CD4-positive, CD25-positive, alpha-beta regulatory T cell (primary cell): ENCODE measurements around the gene CCDC28B. TPM values are rescaled to one million over a fixed set of nuclear protein-coding genes. Genes with fewer than 3 reads are reported as not detected.

Experiments used
- ATAC-seq, 2 donors: fragments of 150-1000 bp; cut with Tn5 transposase; one replicate each; pipeline ENCODE4 v1.10.0; 2021; ENCODE audit warnings: low read depth in 2 of 2, moderate number of reproducible peaks in 2 of 2, moderate library complexity in 1 of 2
- DNase-seq, 3 donors: peaks; one replicate each; pipeline versions ENCODE4 v3.0.0 to v3.0.0-alpha.2; 2012 to 2022; ENCODE audit warnings: mixed read lengths in 1 of 3
- H3K27ac ChIP-seq: one replicate; pipeline ENCODE4 v1.7.0; 2013; ENCODE audit warnings: mild to moderate bottlenecking, low read length; ENCODE audit not compliant: insufficient read depth, poor library complexity, severe bottlenecking
- H3K27me3 ChIP-seq: one replicate; pipeline ENCODE4 v1.7.0; 2013; ENCODE audit warnings: low read length; ENCODE audit not compliant: control insufficient read depth, insufficient read depth
- H3K36me3 ChIP-seq: one replicate; pipeline ENCODE4 v1.7.0; 2013; ENCODE audit warnings: mild to moderate bottlenecking, low read length, moderate library complexity; ENCODE audit not compliant: control insufficient read depth, insufficient read depth
- H3K4me1 ChIP-seq: 2 replicates; pipeline ENCODE4 v1.7.0; 2013; ENCODE audit warnings: mild to moderate bottlenecking, low read length; ENCODE audit not compliant: insufficient read depth, control insufficient read depth, poor library complexity, severe bottlenecking
- H3K4me3 ChIP-seq: one replicate; pipeline ENCODE4 v1.7.0; 2013; ENCODE audit warnings: low read depth, mild to moderate bottlenecking, low read length, moderate library complexity
- H3K9me3 ChIP-seq, 2 experiments: 1 replicate in 1 of 2; 2 replicates in 1 of 2; pipeline ENCODE4 v1.7.0; 2013; ENCODE audit warnings: low read length in 2 of 2, mild to moderate bottlenecking in 1 of 2, moderate library complexity in 1 of 2; ENCODE audit not compliant: control insufficient read depth in 2 of 2
- H3K27ac Mint-ChIP-seq, 3 donors: one replicate each; pipeline ENCODE4 v1.8.0; 2020 to 2022; ENCODE audit warnings: mild to moderate bottlenecking in 3 of 3, mixed read lengths in 3 of 3, moderate library complexity in 2 of 3
- H3K27me3 Mint-ChIP-seq: one replicate; pipeline ENCODE4 v1.8.0; 2022; ENCODE audit warnings: mild to moderate bottlenecking, mixed read lengths
- H3K36me3 Mint-ChIP-seq: one replicate; pipeline ENCODE4 v1.8.0; 2020; ENCODE audit warnings: mixed read lengths
- H3K4me1 Mint-ChIP-seq, 4 donors: one replicate each; pipeline ENCODE4 v1.8.0; 2020 to 2022; ENCODE audit warnings: mixed read lengths in 4 of 4, mild to moderate bottlenecking in 1 of 4
- H3K4me3 Mint-ChIP-seq, 4 donors: one replicate each; pipeline ENCODE4 v1.8.0; 2020 to 2022; ENCODE audit warnings: mild to moderate bottlenecking in 4 of 4, mixed read lengths in 4 of 4, moderate library complexity in 3 of 4
- H3K9me3 Mint-ChIP-seq, 7 donors: one replicate each; pipeline ENCODE4 v1.8.0; 2020 to 2022; ENCODE audit warnings: mixed read lengths in 7 of 7, mild to moderate bottlenecking in 3 of 7, moderate library complexity in 2 of 7
- polyA plus RNA-seq, 4 donors: library from polyadenylated mRNA; unstranded; fragments of 300-500 nt; fragmentation: Illumina TruSeq; gene quantifications; one replicate each; pipeline ENCODE4 v1.2.3, GENCODE V29; 2021
- total RNA-seq: library from RNA; stranded (reverse); gene quantifications from one replicate; pipeline ENCODE4 v1.2.3, GENCODE V29; 2022

CCDC28B gene
- total and polyA plus RNA-seq, 5 donors from 2014 or later, result 10.3 to 15.5 (median 14.1) TPM

DNA sequence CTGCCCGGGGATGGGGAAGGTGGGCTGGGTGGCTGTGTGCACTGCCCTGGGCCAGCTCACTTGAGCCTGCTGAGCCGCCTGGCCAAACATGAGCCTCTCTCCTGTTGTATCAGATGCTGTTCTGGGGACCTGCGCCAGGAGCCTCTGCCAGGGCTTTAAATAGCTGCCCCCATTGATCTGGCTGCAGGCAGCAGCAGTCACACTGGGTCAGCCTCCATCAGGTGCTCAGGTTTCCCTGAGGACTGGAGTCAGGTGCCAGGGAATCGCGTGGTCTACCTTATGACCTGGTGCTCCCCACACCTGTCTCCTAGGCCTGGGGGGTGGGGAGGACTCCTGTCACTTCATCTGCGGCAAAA lies 700 bp upstream of the CCDC28B start:
- Mint-ChIP-seq H3K9me3 (no peaks in the 10 kb centered on the region), H3K4me3 (peak overlapping the region; percentile 93 to 95 (median 94)), H3K27ac (peak overlapping the region in 2 of 3 donors; percentile 91 to 95), H3K36me3 (peaks cover 5% of the 10 kb centered on the region), H3K27me3 (no peaks in the 10 kb centered on the region), H3K4me1 (peaks cover 6 to 64% (median 48%) of the 10 kb centered on the region in 4 donors)
- peaks cover 12% of the 10 kb centered on the region for H3K36me3 ChIP-seq
- peak overlapping the region; percentile 91 for H3K4me3 ChIP-seq
- H3K27ac ChIP-seq, result peak overlapping the region; percentile 94
- no peaks in the 10 kb centered on the region for H3K27me3 ChIP-seq
- H3K9me3 ChIP-seq, result no peaks in the 10 kb centered on the region
- no peak for DNase-seq
- peaks cover 48% of the 10 kb centered on the region for H3K4me1 ChIP-seq
- ATAC-seq, result no peak

DNA sequence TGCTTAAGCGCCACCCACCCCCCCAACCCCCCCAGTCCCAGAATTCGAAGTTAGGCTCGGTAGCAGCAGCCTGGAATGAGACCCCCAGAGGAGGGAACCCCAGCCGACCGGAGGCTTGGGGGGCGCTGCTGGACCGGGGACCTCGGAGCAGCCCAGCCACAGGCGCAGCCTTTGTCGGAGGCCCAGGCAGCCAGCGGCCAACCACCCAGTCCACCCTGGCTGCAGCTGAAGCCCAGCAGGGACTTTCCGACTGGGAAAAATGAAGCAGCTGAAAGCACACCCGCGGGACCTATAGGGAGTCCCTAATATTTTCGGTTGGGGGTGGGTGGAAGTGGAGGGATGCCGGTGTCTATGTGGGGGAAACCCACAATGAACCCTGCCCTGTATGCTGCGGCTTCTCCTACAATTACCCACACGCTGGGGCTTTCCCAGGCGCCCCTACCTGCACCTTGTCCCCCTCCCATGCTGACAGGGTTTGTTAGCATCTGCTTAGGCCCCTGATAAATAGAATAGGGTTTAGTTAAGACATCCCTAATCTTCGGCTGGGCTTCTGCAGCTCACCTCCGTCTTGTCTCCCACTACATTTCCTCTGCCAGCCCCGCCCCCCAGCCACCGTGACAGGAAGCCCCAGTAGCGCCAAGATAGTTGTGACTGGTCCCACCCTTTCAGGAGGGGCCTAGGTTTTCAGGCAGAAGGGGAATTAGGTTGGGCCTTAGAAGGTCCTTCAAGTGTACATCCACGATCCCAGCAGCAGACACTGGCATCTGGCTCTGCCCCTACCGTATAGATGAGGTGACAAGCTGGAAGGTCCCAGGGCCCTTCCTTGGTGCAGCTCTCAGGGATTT lies 838 bp downstream of the CCDC28B start:
- Histone ChIP-seq H3K27ac (peak overlapping the region; percentile 94), H3K4me3 (peak overlapping the region; percentile 91), H3K9me3 (no peaks in the 10 kb centered on the region), H3K36me3 (peaks cover 3% of the 10 kb centered on the region), H3K4me1 (peaks cover 49% of the 10 kb centered on the region), H3K27me3 (no peaks in the 10 kb centered on the region)
- H3K27ac Mint-ChIP-seq, result peak overlapping the region; percentile 91 to 95 (median 94)
- DNase-seq, result peak; percentile 69 to 87 (median 72)
- peaks cover 5 to 60% (median 46%) of the 10 kb centered on the region in 4 donors for H3K4me1 Mint-ChIP-seq
- no peaks in the 10 kb centered on the region for H3K27me3 Mint-ChIP-seq
- H3K4me3 Mint-ChIP-seq, result peak overlapping the region; percentile 93 to 95 (median 94)
- no peaks in the 10 kb centered on the region for H3K9me3 Mint-ChIP-seq
- ATAC-seq, result peak; percentile 52 to 60
- H3K36me3 Mint-ChIP-seq, result peaks cover 5% of the 10 kb centered on the region

DNA sequence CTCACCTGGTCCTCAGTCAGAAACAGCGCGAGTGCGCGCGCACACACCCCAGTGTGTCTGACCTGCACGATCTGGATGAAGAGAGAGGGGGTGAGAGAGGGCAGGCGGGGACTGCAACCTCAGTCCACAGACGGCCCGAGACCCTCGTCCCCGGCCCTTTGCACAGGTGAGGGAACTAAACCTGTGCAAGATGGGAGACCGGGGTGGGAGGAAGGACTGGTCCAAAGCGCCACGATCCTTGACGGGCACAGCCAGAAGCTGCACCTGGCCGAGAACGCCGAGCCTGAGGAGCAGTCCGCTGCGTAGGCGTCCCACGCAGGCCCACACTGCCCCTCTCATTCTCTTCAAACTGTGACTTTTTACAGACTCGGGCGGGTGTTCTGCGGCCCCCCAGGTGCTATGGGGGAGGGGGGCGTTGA lies 4.6 kb downstream of the CCDC28B start:
- no peaks in the 10 kb centered on the region for H3K27me3 Mint-ChIP-seq
- ATAC-seq, result no peak
- Histone ChIP-seq H3K9me3 (no peaks in the 10 kb centered on the region), H3K36me3 (no peaks in the 10 kb centered on the region), H3K27ac (peak overlapping the region; percentile 60), H3K4me1 (peaks cover 43% of the 10 kb centered on the region), H3K27me3 (no peaks in the 10 kb centered on the region), H3K4me3 (no peak overlapping the region)
- peak overlapping the region; percentile 65 to 96 (median 93) for H3K4me3 Mint-ChIP-seq
- H3K4me1 Mint-ChIP-seq, result peaks cover 0 to 47% (median 27%) of the 10 kb centered on the region in 4 donors
- no peak for DNase-seq
- H3K36me3 Mint-ChIP-seq, result no peaks in the 10 kb centered on the region
- peak overlapping the region in 2 of 3 donors; percentile 92 for H3K27ac Mint-ChIP-seq
- H3K9me3 Mint-ChIP-seq, result no peaks in the 10 kb centered on the region

DNA sequence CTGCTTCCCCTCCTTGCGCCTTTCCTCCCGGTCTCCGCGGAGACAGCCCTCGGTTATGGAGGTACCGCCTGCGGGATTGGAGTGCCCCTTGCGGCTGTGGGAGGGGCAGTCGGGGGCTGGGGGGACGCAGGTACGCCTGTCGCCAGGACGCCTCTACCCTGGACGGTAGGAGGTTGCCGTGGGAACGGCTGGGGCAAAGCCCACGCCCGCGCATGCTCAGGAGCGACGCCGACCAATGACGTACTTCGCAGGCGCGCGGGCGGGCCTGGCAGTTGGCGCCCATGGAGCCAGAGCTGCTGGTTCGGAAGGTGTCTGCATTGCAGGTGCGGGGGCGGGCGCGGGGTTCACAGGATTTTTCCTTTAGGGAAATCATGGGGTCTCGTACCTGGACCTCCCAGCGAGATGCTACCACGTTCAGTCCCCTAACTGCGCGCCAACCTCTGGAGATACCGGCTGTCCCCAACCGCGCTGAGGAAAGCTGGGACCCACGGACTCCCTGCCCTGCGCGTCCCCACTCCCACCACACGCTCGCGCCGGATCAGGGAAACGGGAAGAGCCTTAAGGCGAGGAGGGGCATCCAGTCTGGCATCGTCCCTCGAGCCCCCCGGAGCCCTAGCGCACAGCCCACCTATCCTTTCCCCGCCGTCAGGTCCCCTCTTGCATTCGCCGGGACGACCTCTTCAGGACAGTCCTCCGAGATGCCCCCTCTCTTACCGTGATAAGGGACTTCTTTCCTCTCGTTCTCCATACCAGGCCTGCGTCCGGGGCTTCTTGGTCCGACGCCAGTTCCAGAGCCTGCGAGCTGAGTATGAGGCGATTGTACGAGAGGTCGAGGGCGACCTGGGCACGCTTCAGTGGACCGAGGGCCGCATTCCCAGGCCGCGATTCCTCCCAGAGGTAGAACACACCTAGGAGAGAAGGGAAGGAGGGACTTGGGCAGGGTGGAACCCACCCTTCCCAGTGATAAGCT lies 5.3 kb downstream of the CCDC28B start, which contains the start of gene IQCC:
Gene IQCC, plus strand, starts transcription at position 271 of the 970 bp plus-strand sequence. Its CDS starts 11 bp downstream, at position 282.
- Mint-ChIP-seq H3K27ac (peak within 1 kb of the TSS; percentile 75 to 92 (median 92)), H3K9me3 (no peaks in the 10 kb centered on the region)
- peaks cover 37% of the 10 kb centered on the region for H3K4me1 ChIP-seq

DNA sequence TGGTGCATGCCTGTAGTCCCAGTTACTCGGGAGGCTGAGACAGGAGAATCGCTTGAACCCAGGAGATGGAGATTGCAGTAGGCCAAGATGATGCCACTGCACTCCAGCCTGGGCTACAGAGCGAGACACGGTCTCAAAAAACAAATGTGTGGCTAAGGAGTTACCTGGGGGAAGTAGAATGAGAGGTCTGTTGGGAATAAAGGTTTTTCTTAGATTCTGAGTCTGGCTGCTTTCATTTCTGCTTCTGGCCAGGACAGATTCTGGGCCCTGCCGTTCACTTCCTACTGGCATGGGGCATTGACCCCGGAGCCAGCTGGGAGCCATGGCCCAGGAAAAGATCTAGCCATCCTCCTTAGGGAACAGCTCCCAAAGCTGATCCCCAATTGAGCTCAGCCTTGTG lies 8.1 kb downstream of the CCDC28B start:
- no peaks in the 10 kb centered on the region for H3K27me3 Mint-ChIP-seq
- peak overlapping the region in 2 of 4 donors; percentile 21 to 47 for H3K4me3 Mint-ChIP-seq
- Histone ChIP-seq H3K36me3 (no peaks in the 10 kb centered on the region), H3K4me3 (no peak overlapping the region), H3K27me3 (no peaks in the 10 kb centered on the region), H3K9me3 (no peaks in the 10 kb centered on the region), H3K4me1 (peaks cover 18% of the 10 kb centered on the region), H3K27ac (no peak overlapping the region)
- H3K9me3 Mint-ChIP-seq, result no peaks in the 10 kb centered on the region
- no peaks in the 10 kb centered on the region for H3K36me3 Mint-ChIP-seq
- DNase-seq, result no peak
- no peak overlapping the region for H3K27ac Mint-ChIP-seq
- no peak for ATAC-seq
- peaks cover 0 to 24% (median 7%) of the 10 kb centered on the region in 4 donors for H3K4me1 Mint-ChIP-seq

More for the DNA sequence above, 5.3 kb downstream of the CCDC28B start, which contains the start of gene IQCC:
- Histone ChIP-seq H3K27me3 (no peaks in the 10 kb centered on the region), H3K27ac (peak within 1 kb of the TSS; percentile 60), H3K36me3 (no peaks in the 10 kb centered on the region), H3K9me3 (no peaks in the 10 kb centered on the region), H3K4me3 (peak within 1 kb of the TSS; percentile 65)
- H3K4me1 Mint-ChIP-seq, result peaks cover 0 to 42% (median 23%) of the 10 kb centered on the region in 4 donors
- H3K27me3 Mint-ChIP-seq, result no peaks in the 10 kb centered on the region
- H3K36me3 Mint-ChIP-seq, result no peaks in the 10 kb centered on the region
- H3K4me3 Mint-ChIP-seq, result peak within 1 kb of the TSS; percentile 86 to 96 (median 93)
- ATAC-seq (peak; percentile 66 to 67), DNase-seq (peak; percentile 83 to 87 (median 84))

DNA sequence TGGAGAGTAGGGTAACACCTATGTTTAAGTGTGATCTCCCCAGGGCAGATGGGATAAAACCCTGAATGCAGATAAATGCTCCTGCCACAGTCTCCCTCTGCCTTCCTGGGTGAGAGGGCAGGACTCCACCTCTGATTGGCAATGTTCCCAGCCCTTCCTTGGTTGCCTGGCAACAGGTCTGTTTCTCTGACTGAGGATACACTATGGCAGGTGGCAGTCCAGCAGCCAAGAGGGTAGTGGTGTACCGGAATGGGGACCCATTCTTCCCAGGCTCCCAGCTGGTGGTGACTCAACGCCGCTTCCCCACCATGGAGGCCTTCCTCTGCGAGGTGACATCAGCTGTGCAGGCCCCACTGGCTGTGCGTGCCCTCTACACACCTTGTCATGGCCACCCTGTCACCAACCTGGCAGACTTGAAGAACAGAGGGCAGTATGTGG lies 8.5 kb downstream of the CCDC28B start, which contains the start of gene DCDC2B:
Gene DCDC2B, plus strand, starts transcription at position 199 of the 438 bp plus-strand sequence. Its CDS starts 5 bp downstream, at position 204.
- peak within 1 kb of the TSS in 3 of 4 donors; percentile 21 to 63 (median 63) for H3K4me3 Mint-ChIP-seq
- DNase-seq, result no peak
- no peak within 1 kb of the TSS for H3K27ac Mint-ChIP-seq

More for the DNA sequence above, 8.5 kb downstream of the CCDC28B start, which contains the start of gene DCDC2B:
- Mint-ChIP-seq H3K27me3 (no peaks in the 10 kb centered on the region), H3K36me3 (no peaks in the 10 kb centered on the region), H3K9me3 (no peaks in the 10 kb centered on the region), H3K4me1 (peaks cover 0 to 22% (median 7%) of the 10 kb centered on the region in 4 donors)
- no peaks in the 10 kb centered on the region for H3K9me3 ChIP-seq
- peaks cover 18% of the 10 kb centered on the region for H3K4me1 ChIP-seq
- no peak within 1 kb of the TSS for H3K4me3 ChIP-seq
- H3K27me3 ChIP-seq, result no peaks in the 10 kb centered on the region
- ATAC-seq, result no peak
- H3K27ac ChIP-seq, result no peak within 1 kb of the TSS
- no peaks in the 10 kb centered on the region for H3K36me3 ChIP-seq
